GDM1 (cell line): ENCODE results near the gene SMARCA4.
"Not testable (repeated sequence)": the region's sequence is repeated elsewhere in the genome, so short reads cannot be mapped to it uniquely, and the experiment has no call there.

ENCODE experiments used
- DNase-seq: peaks from one replicate; lab custom pipeline; 2025; lab: John Stamatoyannopoulos, UW

SMARCA4 gene

GRCh38 chr19:11101057-11101456, 140.2 kb downstream of the SMARCA4 start:
- DNase-seq: no peak

- DNase-seq: no peak
Observed at GRCh38 chr19:11102944-11103343, 142.1 kb downstream of the SMARCA4 start.

DNA sequence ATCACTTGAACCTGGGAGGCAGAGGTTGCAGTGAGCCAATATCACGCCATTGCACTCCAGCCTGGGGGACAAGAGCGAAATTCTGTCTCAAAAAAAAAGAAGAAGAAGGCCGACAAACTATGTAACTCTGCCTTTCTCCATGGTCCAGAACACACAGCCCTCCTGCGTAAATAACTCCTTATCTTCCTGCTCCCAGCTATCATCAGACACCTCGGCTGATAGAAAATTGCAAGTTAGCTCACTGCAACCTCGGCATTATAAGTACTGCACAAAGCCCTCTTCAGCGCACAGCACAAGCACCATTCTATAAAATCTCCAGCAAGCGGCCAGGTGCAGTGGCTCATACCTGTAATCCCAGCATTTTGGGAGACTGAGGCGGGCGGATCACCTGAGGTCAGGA, 142.8 kb downstream of the SMARCA4 start:
- not testable (repeated sequence) for DNase-seq

DNA sequence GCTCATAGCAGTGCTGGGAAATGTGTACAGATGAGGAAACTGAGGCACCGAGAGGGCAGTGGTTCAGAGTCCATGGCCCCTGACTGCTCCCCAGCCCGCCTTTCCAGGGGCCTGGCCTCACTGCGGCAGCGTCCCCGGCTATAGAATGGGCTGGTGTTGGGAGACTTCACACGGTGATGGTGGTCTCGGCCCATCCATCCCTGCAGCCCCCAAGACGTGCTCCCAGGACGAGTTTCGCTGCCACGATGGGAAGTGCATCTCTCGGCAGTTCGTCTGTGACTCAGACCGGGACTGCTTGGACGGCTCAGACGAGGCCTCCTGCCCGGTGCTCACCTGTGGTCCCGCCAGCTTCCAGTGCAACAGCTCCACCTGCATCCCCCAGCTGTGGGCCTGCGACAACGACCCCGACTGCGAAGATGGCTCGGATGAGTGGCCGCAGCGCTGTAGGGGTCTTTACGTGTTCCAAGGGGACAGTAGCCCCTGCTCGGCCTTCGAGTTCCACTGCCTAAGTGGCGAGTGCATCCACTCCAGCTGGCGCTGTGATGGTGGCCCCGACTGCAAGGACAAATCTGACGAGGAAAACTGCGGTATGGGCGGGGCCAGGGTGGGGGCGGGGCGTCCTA, 144.3 kb downstream of the SMARCA4 start:
- DNase-seq: no peak

GRCh38 chr19:11106477-11106876, 145.6 kb downstream of the SMARCA4 start:
- DNase-seq: no peak

- DNase-seq: no peak
Observed at GRCh38 chr19:11108746-11109145, 147.9 kb downstream of the SMARCA4 start.

DNA sequence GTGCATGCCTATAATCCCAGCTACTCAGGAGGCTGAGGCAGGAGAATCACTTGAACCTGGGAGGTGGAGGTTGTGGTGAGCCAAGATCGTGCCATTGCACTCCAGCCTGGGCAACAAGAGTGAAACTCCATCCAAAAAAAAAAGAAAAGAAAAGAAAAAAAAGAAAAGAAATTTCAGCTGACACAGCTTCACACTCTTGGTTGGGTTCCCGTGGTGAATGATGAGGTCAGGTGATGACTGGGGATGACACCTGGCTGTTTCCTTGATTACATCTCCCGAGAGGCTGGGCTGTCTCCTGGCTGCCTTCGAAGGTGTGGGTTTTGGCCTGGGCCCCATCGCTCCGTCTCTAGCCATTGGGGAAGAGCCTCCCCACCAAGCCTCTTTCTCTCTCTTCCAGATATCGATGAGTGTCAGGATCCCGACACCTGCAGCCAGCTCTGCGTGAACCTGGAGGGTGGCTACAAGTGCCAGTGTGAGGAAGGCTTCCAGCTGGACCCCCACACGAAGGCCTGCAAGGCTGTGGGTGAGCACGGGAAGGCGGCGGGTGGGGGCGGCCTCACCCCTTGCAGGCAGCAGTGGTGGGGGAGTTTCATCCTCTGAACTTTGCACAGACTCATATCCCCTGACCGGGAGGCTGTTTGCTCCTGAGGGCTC, 150.4 kb downstream of the SMARCA4 start:
- no peak for DNase-seq

- DNase-seq: no peak
Observed at GRCh38 chr19:11111771-11112144, 150.9 kb downstream of the SMARCA4 start.
